22Rv1 (cell line): ENCODE results near the gene RREB1.

ENCODE experiments used
- H3K27ac ChIP-seq: fragments of 450-650 bp; 2 replicates; pipeline ENCODE4 v1.5.1; 2017
- ZFX ChIP-seq: fragments of 450-650 bp; IDR thresholded peaks from 2 replicates; pipeline ENCODE4 v1.6.1; 2017; ENCODE audit warnings: antibody characterized with exemption, borderline replicate concordance
- TF ChIP-seq, protein P1 (sequence below): fragments of 450-650 bp; IDR thresholded peaks from 2 replicates; pipeline ENCODE4 v1.5.1; 2017; ENCODE audit warnings: mild to moderate bottlenecking

RREB1 gene

GRCh38 chr6:7115543-7116231 is 7.9 kb downstream of the RREB1 start:
- no peak for TF ChIP-seq ZFX
- TF ChIP-seq, protein P1, sequence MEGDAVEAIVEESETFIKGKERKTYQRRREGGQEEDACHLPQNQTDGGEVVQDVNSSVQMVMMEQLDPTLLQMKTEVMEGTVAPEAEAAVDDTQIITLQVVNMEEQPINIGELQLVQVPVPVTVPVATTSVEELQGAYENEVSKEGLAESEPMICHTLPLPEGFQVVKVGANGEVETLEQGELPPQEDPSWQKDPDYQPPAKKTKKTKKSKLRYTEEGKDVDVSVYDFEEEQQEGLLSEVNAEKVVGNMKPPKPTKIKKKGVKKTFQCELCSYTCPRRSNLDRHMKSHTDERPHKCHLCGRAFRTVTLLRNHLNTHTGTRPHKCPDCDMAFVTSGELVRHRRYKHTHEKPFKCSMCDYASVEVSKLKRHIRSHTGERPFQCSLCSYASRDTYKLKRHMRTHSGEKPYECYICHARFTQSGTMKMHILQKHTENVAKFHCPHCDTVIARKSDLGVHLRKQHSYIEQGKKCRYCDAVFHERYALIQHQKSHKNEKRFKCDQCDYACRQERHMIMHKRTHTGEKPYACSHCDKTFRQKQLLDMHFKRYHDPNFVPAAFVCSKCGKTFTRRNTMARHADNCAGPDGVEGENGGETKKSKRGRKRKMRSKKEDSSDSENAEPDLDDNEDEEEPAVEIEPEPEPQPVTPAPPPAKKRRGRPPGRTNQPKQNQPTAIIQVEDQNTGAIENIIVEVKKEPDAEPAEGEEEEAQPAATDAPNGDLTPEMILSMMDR: no peak
- H3K27ac ChIP-seq: no peak overlapping the region

DNA sequence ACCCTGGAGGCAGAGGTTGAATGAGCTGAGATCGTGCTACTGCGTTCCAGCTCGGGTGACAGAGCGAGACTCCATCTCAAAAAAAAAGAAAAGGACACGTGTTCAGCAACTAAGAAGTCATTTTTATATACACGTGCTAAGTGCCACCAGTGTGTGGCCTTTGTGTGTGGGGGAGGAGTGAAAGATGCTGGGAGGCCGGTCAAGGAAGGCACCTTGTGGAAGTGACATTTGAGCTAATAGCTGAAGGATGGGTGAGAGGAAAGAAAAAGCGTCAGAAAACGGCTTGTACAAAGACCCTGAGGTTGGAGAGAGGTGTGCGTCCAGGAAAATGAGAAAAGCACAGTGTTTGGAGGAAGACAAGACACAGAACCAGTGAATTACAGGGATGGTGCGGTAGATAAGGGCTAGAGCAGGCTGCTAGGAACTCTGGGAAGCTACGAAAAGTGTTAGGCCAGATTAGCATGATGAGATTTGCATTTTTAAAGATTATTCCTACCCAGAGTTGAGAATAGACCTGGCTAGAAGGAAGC is 11.6 kb downstream of the RREB1 start:
- no peak for TF ChIP-seq ZFX
- TF ChIP-seq, protein P1: no peak
- H3K27ac ChIP-seq: no peak overlapping the region

- no peak for TF ChIP-seq ZFX
- TF ChIP-seq, protein P1: no peak
These were observed 14.0 kb downstream of the RREB1 start for GRCh38 chr6:7121700-7122241.

GRCh38 chr6:7122684-7123083 is 14.9 kb downstream of the RREB1 start:
- no peak overlapping the region for H3K27ac ChIP-seq
- TF ChIP-seq ZFX: no peak
- TF ChIP-seq, protein P1: no peak

More at GRCh38 chr6:7121700-7122241, 14.0 kb downstream of the RREB1 start:
- H3K27ac ChIP-seq: no peak overlapping the region

DNA sequence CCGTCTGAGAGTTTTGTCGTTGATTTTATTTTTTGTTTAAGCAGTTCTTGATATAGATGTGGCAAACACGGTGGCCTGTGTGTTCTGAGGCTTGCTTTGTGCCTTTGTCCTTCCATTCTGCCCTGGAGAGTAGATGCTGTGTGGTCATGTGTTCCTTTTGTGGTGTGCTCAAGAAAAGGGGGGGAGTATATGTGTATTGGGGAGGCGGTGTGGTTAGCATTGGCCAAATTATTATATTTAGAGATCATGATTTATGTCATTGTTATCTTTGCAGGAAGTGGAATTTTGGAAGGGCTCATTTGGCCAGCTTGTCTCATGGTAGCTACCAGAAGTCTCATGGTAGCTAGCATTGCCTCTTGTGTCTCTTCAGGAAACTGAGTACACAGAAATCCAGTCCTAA is 16.4 kb downstream of the RREB1 start:
- TF ChIP-seq, protein P1: no peak
- TF ChIP-seq ZFX: no peak
- H3K27ac ChIP-seq: no peak overlapping the region

DNA sequence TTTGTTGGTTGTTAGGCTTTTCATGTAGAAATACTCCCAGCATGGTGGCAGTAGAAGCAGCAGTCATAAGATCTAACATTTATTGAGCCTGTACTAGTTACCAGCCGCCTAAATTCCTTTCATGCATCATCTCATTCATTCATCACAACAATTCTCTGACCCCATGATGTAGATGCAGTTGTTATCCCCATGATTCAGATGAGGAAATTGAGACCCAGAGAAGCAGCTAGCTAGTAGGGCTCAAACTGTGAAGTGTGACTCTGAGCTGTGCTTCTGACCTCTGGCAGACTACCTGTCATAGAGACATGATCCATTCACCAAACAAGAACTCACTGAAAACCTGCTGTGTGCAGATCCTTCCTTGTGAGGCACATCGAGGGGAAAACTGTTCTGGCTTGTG is 16.9 kb downstream of the RREB1 start:
- no peak for TF ChIP-seq ZFX
- TF ChIP-seq, protein P1: no peak
- no peak overlapping the region for H3K27ac ChIP-seq

DNA sequence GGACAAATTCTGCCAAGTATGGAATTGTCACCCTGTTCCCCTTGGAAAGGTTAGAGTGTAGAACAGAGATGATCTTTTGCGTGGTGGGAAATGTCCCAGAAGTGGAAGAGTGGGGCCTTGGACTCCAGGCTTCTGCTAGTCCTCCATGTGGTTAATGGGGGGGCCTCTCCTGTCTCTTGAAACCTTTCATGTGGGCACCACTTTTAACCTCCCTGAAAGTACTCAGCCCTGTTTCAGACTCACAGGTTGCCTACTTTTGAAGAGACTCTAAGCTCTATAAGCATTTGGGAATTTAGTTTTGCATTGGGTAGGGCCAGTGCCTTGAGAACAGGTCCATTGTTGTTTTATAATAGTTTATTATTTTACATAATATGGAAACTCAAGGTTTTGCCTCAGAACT is 17.5 kb downstream of the RREB1 start:
- TF ChIP-seq ZFX: no peak
- H3K27ac ChIP-seq: no peak overlapping the region
